Adrenal gland (tissue), 12 donors: ENCODE data around the gene PRKCQ. TPM values are rescaled to one million over a fixed set of nuclear protein-coding genes. Genes with fewer than 3 reads are reported as not detected.

Experiments used
- DNase-seq, 7 donors: peaks; one replicate each; pipeline ENCODE4 v3.0.0-alpha.2; 2019 to 2020
- H3K27ac ChIP-seq, 5 donors: fragments of 200-600 bp; sonication (generic) in 4 of 5; 1 replicate in 3 of 5; 2 replicates in 2 of 5; pipeline versions ENCODE4 v1.5.1 to v1.8.0; 2016 to 2020; ENCODE audit warnings: mild to moderate bottlenecking in 1 of 5
- H3K27me3 ChIP-seq: fragments of 200-600 bp; 2 replicates; pipeline ENCODE4 v1.8.0; 2021
- H3K36me3 ChIP-seq, 2 donors: fragments of 200-600 bp; replicated peaks in 1 of 2; 1 replicate in 1 of 2; 2 replicates in 1 of 2; pipeline versions ENCODE4 v1.5.1 to v1.8.0; 2018 to 2022
- H3K4me1 ChIP-seq, 2 donors: fragments of 200-600 bp; replicated peaks in 1 of 2; 1 replicate in 1 of 2; 2 replicates in 1 of 2; pipeline versions ENCODE4 v1.5.1 to v1.8.0; 2018 to 2021
- H3K4me3 ChIP-seq, 4 donors: fragments of 200-600 bp; sonication (generic) in 3 of 4; one replicate each; pipeline ENCODE4 v1.5.1; 2016 to 2018
- H3K9me3 ChIP-seq, 3 donors: fragments of 200-600 bp; sonication (generic) in 1 of 3; replicated peaks in 1 of 3; 1 replicate in 2 of 3; 2 replicates in 1 of 3; pipeline versions ENCODE4 v1.5.1 to v1.8.0; 2016 to 2021
- POLR2A ChIP-seq, 2 donors: fragments of 450-650 bp; IDR thresholded peaks; one replicate each; pipeline ENCODE4 v1.6.1; 2017; ENCODE audit warnings: antibody characterized with exemption in 2 of 2, mild to moderate bottlenecking in 2 of 2, moderate library complexity in 1 of 2
- WGBS, 4 donors: extraction: QIAGEN DNeasy Blood & Tissue Kit in 2 of 4; methylation state at CpG; one replicate each; pipeline versions ENCODE4 v1.1.5 to v1.1.7; 2013 to 2017; 5-methylcytosine and 5-hydroxymethylcytosine counted together
- intact Hi-C, 2 donors: fragments of 100-400 bp; cut with DNase I; formaldehyde crosslinking; loops; one replicate each; pipeline versions ENCODE4 v1.14.1 to v1.15.0; 2022 to 2023
- polyA plus RNA-seq, 3 donors: library from polyadenylated mRNA; stranded (reverse); fragments of 200-250 nt in 2 of 3; fragments of 350-450 nt in 1 of 3; fragmentation: Illumina TruSeq in 1 of 3; extraction: RNeasy Lipid Tissue Mini Kit (QIAGEN cat#74804) in 1 of 3; gene quantifications; one replicate each; pipeline ENCODE4 v1.2.3, GENCODE V29; 2013 to 2014
- total RNA-seq, 9 donors: library from RNA; depleted of rRNA in 4 of 9; stranded (reverse); fragments of >200 nt in 4 of 9; fragments of 120-200 nt in 1 of 9; fragmentation: NEBNext Ultra II Directional in 1 of 9; extraction: Animal tissue kit (Norgen Biotek cat#: 25700) in 1 of 9; gene quantifications; one replicate each; pipeline versions ENCODE4 v1.1.0 to v1.2.4, GENCODE V29; 2013 to 2023
- TF ChIP-seq, protein P1 (sequence below), 6 experiments: fragments of 450-650 bp in 4 of 6; fragments of 200-600 bp in 2 of 6; sonication (generic) in 1 of 6; IDR thresholded peaks; 1 replicate in 5 of 6; 2 replicates in 1 of 6; pipeline versions ENCODE4 v1.5.1 to v1.8.0; 2016 to 2021; ENCODE audit warnings: antibody characterized with exemption in 6 of 6, mild to moderate bottlenecking in 2 of 6, moderate library complexity in 1 of 6
- donor health status: healthy with polysubstance abuse.
- donor health status: Bipolar disorder and iron deficiency.
- donor health status: DM: yes; HTN: yes; CAD: no.
- donor health status: DM: no; HTN: no; CAD: no.
- donor health status: DM: no; HTN: no; CAD: no.
- donor health status: DM: yes; HTN: yes; CAD: no.

Gene PRKCQ
- total and polyA plus RNA-seq, 12 donors, result 0.39 to 1.6 (median 0.68) TPM

DNA sequence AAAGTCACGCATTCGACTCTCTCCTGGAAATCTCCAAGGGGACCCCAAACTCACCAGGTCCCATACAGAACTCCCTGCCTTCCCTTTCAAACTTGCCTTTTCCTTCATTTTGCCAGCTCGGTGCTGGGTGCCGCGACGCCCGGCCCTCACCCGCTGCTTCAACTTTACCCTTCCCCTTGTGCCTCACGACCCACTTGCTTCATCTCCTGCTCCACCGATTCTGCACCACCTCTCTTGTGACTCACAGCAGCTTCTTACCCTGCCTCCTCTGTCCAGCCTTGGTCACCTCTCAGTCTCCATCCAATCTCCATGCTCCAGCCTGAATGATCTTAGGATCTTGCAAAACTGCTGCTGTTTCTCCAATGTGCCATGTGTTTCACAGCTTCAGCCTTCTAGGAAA lies 59.9 kb downstream of the PRKCQ start:
- H3K9me3 ChIP-seq, result no peaks in the 10 kb centered on the region
- no peak for DNase-seq
- no peak for TF ChIP-seq POLR2A (IDR thresholded peaks at IDR 0.05)
- TF ChIP-seq, protein P1, sequence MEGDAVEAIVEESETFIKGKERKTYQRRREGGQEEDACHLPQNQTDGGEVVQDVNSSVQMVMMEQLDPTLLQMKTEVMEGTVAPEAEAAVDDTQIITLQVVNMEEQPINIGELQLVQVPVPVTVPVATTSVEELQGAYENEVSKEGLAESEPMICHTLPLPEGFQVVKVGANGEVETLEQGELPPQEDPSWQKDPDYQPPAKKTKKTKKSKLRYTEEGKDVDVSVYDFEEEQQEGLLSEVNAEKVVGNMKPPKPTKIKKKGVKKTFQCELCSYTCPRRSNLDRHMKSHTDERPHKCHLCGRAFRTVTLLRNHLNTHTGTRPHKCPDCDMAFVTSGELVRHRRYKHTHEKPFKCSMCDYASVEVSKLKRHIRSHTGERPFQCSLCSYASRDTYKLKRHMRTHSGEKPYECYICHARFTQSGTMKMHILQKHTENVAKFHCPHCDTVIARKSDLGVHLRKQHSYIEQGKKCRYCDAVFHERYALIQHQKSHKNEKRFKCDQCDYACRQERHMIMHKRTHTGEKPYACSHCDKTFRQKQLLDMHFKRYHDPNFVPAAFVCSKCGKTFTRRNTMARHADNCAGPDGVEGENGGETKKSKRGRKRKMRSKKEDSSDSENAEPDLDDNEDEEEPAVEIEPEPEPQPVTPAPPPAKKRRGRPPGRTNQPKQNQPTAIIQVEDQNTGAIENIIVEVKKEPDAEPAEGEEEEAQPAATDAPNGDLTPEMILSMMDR (IDR thresholded peaks at IDR 0.05), result no peak
- H3K4me1 ChIP-seq, result no peaks in the 10 kb centered on the region
- no peak overlapping the region for H3K4me3 ChIP-seq
- H3K27ac ChIP-seq, result no peak overlapping the region
- WGBS, 4 donors, result 78 to 94% (median 93%) methylated on average over 10 of the region's 10 CpGs
- intact Hi-C loops, result no loop called here
- no peaks in the 10 kb centered on the region for H3K36me3 ChIP-seq
- no peaks in the 10 kb centered on the region for H3K27me3 ChIP-seq

DNA sequence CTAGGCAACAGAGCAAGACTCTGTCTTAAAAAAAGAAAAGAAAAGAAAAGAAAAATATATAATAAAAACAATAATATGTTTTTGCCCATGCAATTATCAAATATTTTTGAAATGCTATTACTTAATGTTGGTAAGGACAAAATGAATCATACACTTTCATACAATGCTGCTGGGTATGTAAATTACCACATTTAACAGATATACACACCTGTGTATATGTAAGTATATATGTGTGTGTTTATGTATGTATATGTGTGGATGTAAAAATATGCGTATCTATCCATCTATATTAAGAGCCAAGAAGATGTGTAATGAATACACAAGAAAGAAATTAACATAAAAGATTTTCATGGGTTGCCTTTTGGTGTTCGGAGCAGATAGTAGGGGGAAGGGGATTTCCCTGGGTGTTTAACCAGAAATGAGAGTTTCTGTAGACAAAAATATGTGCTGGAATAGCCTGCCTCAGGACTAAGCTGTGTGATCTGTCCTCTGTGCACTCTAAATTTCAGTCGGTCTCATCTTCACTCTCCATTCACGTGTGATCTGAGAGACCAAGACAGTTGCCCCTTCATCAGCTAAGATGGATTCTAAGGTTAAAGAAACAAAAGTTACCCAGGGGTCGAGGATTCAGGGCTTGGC lies 61.2 kb downstream of the PRKCQ start:
- WGBS, 4 donors, result 65 to 73% (median 67%) methylated on average over 4 to 5 of the region's 5 CpGs
- no peak for DNase-seq
- Histone ChIP-seq H3K4me1 (no peaks in the 10 kb centered on the region), H3K27ac (no peak overlapping the region), H3K36me3 (no peaks in the 10 kb centered on the region), H3K9me3 (no peaks in the 10 kb centered on the region), H3K4me3 (no peak overlapping the region), H3K27me3 (no peaks in the 10 kb centered on the region)
- TF ChIP-seq POLR2A (IDR thresholded peaks at IDR 0.05), result no peak
- intact Hi-C loops, result no loop called here

DNA sequence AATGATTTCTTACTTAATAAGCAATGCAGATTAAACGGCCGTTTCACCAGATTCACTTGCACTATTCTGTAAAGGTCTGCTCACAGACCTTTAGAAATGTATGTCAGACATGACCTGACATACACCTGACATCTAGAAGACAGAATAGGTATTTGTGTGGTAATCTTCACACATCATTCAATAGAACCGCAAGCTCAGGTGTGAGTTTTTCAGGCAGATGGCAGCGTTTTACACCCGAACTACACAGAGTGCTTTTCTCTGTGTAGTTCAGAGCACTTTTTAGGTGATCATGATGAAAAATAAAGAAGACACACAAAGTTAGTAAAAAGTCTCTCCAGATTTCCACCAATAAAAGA lies 63.2 kb downstream of the PRKCQ start:
- WGBS, 4 donors, result 57 to 79% (median 67%) methylated on average over 5 of the region's 5 CpGs

DNA sequence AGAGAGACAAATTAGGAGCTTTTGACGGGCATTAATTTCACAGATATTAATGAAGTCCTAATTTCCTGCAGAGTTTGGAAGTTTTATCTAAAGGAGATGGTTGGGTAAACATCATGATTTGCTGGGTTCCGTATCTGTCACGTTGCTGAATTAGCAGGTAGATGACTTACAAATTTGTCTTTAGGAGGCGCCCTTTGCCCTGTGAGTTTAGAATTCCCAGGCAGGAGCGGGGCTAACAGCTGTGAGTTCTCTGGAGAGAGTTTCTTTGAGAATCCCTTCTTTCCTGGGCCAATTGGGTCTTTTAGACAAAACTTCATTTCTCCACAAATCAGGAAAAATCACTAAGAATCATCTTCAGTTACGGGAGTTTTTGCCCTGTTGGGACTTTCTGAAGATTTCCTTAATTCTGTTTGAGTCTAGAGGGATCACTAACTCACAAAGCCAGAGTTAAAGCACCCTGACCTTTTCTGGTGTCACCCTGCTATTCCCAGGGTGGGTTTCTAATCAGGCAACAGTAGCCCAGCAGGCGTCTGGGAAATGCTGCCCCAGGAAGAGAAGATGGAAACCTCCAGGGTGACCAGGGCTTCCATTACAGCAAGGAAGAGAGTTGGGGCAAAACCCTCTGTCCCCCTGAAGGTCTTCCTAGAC lies 63.7 kb downstream of the PRKCQ start:
- WGBS, 4 donors, result 61 to 78% (median 68%) methylated on average over 7 of the region's 7 CpGs
- Histone ChIP-seq H3K9me3 (no peaks in the 10 kb centered on the region), H3K4me1 (no peaks in the 10 kb centered on the region), H3K4me3 (no peak overlapping the region), H3K27ac (no peak overlapping the region), H3K36me3 (no peaks in the 10 kb centered on the region), H3K27me3 (no peaks in the 10 kb centered on the region)
- DNase-seq, result no peak
- TF ChIP-seq, protein P1 (IDR thresholded peaks at IDR 0.05), result no peak
- no peak for TF ChIP-seq POLR2A (IDR thresholded peaks at IDR 0.05)
- intact Hi-C loops, result no loop called here

More for the DNA sequence above, 63.2 kb downstream of the PRKCQ start:
- no peak for DNase-seq
- Histone ChIP-seq H3K27ac (no peak overlapping the region), H3K9me3 (no peaks in the 10 kb centered on the region), H3K4me3 (no peak overlapping the region), H3K4me1 (no peaks in the 10 kb centered on the region), H3K27me3 (no peaks in the 10 kb centered on the region), H3K36me3 (no peaks in the 10 kb centered on the region)
- intact Hi-C loops, result no loop called here
- TF ChIP-seq POLR2A (IDR thresholded peaks at IDR 0.05), result no peak
- TF ChIP-seq, protein P1 (IDR thresholded peaks at IDR 0.05), result no peak
